DMS53 treated with DMSO at 0.1 percent for 48 hours (cell line): ENCODE results near the gene CHRNB4.
"Not testable (repeated sequence)": the region's sequence is repeated elsewhere in the genome, so short reads cannot be mapped to it uniquely, and the experiment has no call there.

Experiments
- DNase-seq: peaks from one replicate; lab custom pipeline; 2025; ENCODE audit not compliant: unreplicated experiment; lab: John Stamatoyannopoulos, UW

Gene CHRNB4

GRCh38 chr15:78641102-78641748 is at the start of gene CHRNB4:
Gene CHRNB4, minus strand, starts transcription at chr15:78641210. Its CDS starts 77 bp downstream, at chr15:78641133.
- no peak for DNase-seq

- DNase-seq = no peak
These were observed 48.6 kb upstream of the CHRNB4 start for GRCh38 chr15:78689626-78690025.

GRCh38 chr15:78685925-78686324 is 44.9 kb upstream of the CHRNB4 start:
- no peak for DNase-seq

- DNase-seq = no peak
These were observed 44.3 kb upstream of the CHRNB4 start for GRCh38 chr15:78685159-78685921.

- DNase-seq = no peak
These were observed 43.6 kb upstream of the CHRNB4 start for GRCh38 chr15:78684657-78685056.

GRCh38 chr15:78683599-78683998 is 42.6 kb upstream of the CHRNB4 start:
- not testable (repeated sequence) for DNase-seq

- no peak for DNase-seq
These were observed 41.8 kb upstream of the CHRNB4 start for GRCh38 chr15:78682693-78683410.

GRCh38 chr15:78682004-78682651 is 41.1 kb upstream of the CHRNB4 start:
- no peak for DNase-seq

- no peak for DNase-seq
These were observed 40.4 kb upstream of the CHRNB4 start for GRCh38 chr15:78681281-78682003.

- no peak for DNase-seq
These were observed 39.5 kb upstream of the CHRNB4 start for GRCh38 chr15:78680431-78681075.

- DNase-seq = no peak
These were observed 38.1 kb upstream of the CHRNB4 start for GRCh38 chr15:78679089-78679511.

- no peak for DNase-seq
These were observed 35.6 kb upstream of the CHRNB4 start for GRCh38 chr15:78676424-78677110.

- no peak for DNase-seq
These were observed 34.8 kb upstream of the CHRNB4 start for GRCh38 chr15:78675617-78676360.

GRCh38 chr15:78675206-78675605 is 34.2 kb upstream of the CHRNB4 start:
- no peak for DNase-seq

- no peak for DNase-seq
These were observed 33.0 kb upstream of the CHRNB4 start for GRCh38 chr15:78673917-78674444.

GRCh38 chr15:78673476-78673875 is 32.5 kb upstream of the CHRNB4 start:
- no peak for DNase-seq

GRCh38 chr15:78672285-78673014 is 31.4 kb upstream of the CHRNB4 start:
- DNase-seq = no peak

GRCh38 chr15:78671626-78672211 is 30.7 kb upstream of the CHRNB4 start:
- DNase-seq = no peak
